ENCODE measurements around the gene AXIN2. TPM values are rescaled to one million over a fixed set of nuclear protein-coding genes. Genes with fewer than 3 reads are reported as not detected.

Gene AXIN2
- total RNA-seq, 2 donors from 2014 or later: 8.7 to 29.8 TPM

GRCh38 chr17:65553646-65554552 lies 7.5 kb downstream of the AXIN2 start:
- Histone ChIP-seq H3K27me3 (no peaks in the 10 kb centered on the region), H3K9me3 (no peaks in the 10 kb centered on the region), H3K36me3 (peaks cover 16% of the 10 kb centered on the region), H3K4me1 (no peaks in the 10 kb centered on the region), H3K27ac (no peak overlapping the region), H3K4me3 (peak overlapping the region; percentile 5 to 16)
- no peak for TF ChIP-seq CTCF (IDR thresholded peaks at IDR 0.05)
- no peak for DNase-seq (ENCODE audit: low spot score)

- Histone ChIP-seq H3K4me1 (no peaks in the 10 kb centered on the region), H3K36me3 (peaks cover 20% of the 10 kb centered on the region), H3K9me3 (no peaks in the 10 kb centered on the region), H3K4me3 (no peak overlapping the region), H3K27me3 (no peaks in the 10 kb centered on the region), H3K27ac (no peak overlapping the region)
- no peak for TF ChIP-seq CTCF (IDR thresholded peaks at IDR 0.05)
- no peak for DNase-seq (ENCODE audit: low spot score)
These were observed 8.3 kb downstream of the AXIN2 start for GRCh38 chr17:65553009-65553645.

GRCh38 chr17:65552214-65552613 lies 9.2 kb downstream of the AXIN2 start:
- no peaks in the 10 kb centered on the region for H3K27me3 ChIP-seq
- H3K4me1 ChIP-seq: peaks cover 0 to 7% of the 10 kb centered on the region in 2 donors
- no peak overlapping the region for H3K27ac ChIP-seq
- peaks cover 19% of the 10 kb centered on the region for H3K36me3 ChIP-seq
- no peak overlapping the region for H3K4me3 ChIP-seq
- no peak for DNase-seq (ENCODE audit: low spot score)
- TF ChIP-seq CTCF (IDR thresholded peaks at IDR 0.05): no peak
- H3K9me3 ChIP-seq: no peaks in the 10 kb centered on the region

GRCh38 chr17:65551267-65552040 lies 10.0 kb downstream of the AXIN2 start:
- no peak for TF ChIP-seq CTCF (IDR thresholded peaks at IDR 0.05)
- Histone ChIP-seq H3K27ac (no peak overlapping the region), H3K9me3 (no peaks in the 10 kb centered on the region), H3K4me3 (no peak overlapping the region), H3K4me1 (peaks cover 0 to 15% of the 10 kb centered on the region in 2 donors), H3K36me3 (peaks cover 19% of the 10 kb centered on the region), H3K27me3 (no peaks in the 10 kb centered on the region)
- no peak for DNase-seq (ENCODE audit: low spot score)

- Histone ChIP-seq H3K36me3 (peaks cover 19% of the 10 kb centered on the region), H3K27me3 (no peaks in the 10 kb centered on the region), H3K4me1 (peaks cover 0 to 22% of the 10 kb centered on the region in 2 donors), H3K4me3 (no peak overlapping the region), H3K9me3 (no peaks in the 10 kb centered on the region), H3K27ac (no peak overlapping the region)
- DNase-seq (ENCODE audit: low spot score): no peak
- no peak for TF ChIP-seq CTCF (IDR thresholded peaks at IDR 0.05)
These were observed 10.7 kb downstream of the AXIN2 start for GRCh38 chr17:65550758-65551157.

All from right atrium auricular region (tissue), 2 donors.